ENCODE data around the gene CNDP1. TPM values are rescaled to one million over a fixed set of nuclear protein-coding genes. Genes with fewer than 3 reads are reported as not detected.
A peak's percentile ranks its signal among the peaks of the same experiment; 100 is the strongest.

CNDP1 gene
- polyA plus RNA-seq, 1 donor from 2014 or later = 2.1 TPM

DNA sequence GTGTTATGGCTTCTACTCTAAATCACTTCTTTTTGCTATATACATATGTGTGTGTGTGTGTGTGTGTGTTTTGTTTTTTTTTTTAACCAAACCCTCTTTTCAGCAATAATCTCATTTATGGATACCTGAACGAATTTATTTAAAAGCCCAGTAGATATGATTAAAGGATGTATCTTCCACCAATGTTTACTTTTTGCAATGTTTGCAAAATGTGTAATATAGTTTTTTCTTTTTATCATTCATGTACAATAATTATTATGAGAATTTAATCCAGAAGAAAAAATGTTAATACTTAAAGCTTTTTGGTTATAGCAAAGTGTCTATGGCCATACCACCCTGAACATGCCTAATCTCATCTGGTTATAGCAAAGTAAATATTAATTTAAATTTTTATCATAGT, 39.8 kb upstream of the CNDP1 start:
- H3K9me3 ChIP-seq (ENCODE audit: low read length) = no peaks in the 10 kb centered on the region
- no peaks in the 10 kb centered on the region for H3K36me3 ChIP-seq (ENCODE audit: insufficient read depth, low read length)
- no peaks in the 10 kb centered on the region for H3F3A ChIP-seq (ENCODE audit: insufficient read depth, low read length, poor library complexity, severe bottlenecking)
- H3K27me3 ChIP-seq (ENCODE audit: insufficient read depth, low read depth, low read length) = no peaks in the 10 kb centered on the region
- peaks cover 21% of the 10 kb centered on the region for H3K79me2 ChIP-seq (replicated peaks; ENCODE audit: insufficient read depth, low read length)
- TF ChIP-seq POLR2AphosphoS5 (IDR thresholded peaks at IDR 0.05) (no peak), EZH2 (IDR thresholded peaks at IDR 0.05; ENCODE audit: borderline replicate concordance, insufficient read depth, low read length, poor library complexity, severe bottlenecking) (no peak), SMC3 (conservative IDR thresholded peaks at IDR 0.05; ENCODE audit: poor library complexity) (no peak), EP300 (conservative IDR thresholded peaks at IDR 0.05; ENCODE audit: poor library complexity, severe bottlenecking) (no peak), MXI1 (conservative IDR thresholded peaks at IDR 0.05; ENCODE audit: poor library complexity, severe bottlenecking) (no peak), TAF1 (IDR thresholded peaks at IDR 0.05; ENCODE audit: low read depth) (no peak), RAD21 (conservative IDR thresholded peaks at IDR 0.05) (no peak)
- TF ChIP-seq, protein P1, sequence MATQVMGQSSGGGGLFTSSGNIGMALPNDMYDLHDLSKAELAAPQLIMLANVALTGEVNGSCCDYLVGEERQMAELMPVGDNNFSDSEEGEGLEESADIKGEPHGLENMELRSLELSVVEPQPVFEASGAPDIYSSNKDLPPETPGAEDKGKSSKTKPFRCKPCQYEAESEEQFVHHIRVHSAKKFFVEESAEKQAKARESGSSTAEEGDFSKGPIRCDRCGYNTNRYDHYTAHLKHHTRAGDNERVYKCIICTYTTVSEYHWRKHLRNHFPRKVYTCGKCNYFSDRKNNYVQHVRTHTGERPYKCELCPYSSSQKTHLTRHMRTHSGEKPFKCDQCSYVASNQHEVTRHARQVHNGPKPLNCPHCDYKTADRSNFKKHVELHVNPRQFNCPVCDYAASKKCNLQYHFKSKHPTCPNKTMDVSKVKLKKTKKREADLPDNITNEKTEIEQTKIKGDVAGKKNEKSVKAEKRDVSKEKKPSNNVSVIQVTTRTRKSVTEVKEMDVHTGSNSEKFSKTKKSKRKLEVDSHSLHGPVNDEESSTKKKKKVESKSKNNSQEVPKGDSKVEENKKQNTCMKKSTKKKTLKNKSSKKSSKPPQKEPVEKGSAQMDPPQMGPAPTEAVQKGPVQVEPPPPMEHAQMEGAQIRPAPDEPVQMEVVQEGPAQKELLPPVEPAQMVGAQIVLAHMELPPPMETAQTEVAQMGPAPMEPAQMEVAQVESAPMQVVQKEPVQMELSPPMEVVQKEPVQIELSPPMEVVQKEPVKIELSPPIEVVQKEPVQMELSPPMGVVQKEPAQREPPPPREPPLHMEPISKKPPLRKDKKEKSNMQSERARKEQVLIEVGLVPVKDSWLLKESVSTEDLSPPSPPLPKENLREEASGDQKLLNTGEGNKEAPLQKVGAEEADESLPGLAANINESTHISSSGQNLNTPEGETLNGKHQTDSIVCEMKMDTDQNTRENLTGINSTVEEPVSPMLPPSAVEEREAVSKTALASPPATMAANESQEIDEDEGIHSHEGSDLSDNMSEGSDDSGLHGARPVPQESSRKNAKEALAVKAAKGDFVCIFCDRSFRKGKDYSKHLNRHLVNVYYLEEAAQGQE (IDR thresholded peaks at IDR 0.05; ENCODE audit: borderline replicate concordance) = no peak
- TF ChIP-seq, protein P2, sequence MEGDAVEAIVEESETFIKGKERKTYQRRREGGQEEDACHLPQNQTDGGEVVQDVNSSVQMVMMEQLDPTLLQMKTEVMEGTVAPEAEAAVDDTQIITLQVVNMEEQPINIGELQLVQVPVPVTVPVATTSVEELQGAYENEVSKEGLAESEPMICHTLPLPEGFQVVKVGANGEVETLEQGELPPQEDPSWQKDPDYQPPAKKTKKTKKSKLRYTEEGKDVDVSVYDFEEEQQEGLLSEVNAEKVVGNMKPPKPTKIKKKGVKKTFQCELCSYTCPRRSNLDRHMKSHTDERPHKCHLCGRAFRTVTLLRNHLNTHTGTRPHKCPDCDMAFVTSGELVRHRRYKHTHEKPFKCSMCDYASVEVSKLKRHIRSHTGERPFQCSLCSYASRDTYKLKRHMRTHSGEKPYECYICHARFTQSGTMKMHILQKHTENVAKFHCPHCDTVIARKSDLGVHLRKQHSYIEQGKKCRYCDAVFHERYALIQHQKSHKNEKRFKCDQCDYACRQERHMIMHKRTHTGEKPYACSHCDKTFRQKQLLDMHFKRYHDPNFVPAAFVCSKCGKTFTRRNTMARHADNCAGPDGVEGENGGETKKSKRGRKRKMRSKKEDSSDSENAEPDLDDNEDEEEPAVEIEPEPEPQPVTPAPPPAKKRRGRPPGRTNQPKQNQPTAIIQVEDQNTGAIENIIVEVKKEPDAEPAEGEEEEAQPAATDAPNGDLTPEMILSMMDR (IDR thresholded peaks at IDR 0.05; ENCODE audit: poor library complexity, severe bottlenecking) = no peak
- H3K4me3 ChIP-seq (ENCODE audit: low read length) = no peak overlapping the region
- no peak overlapping the region for H3K9ac ChIP-seq (ENCODE audit: low read length)
- H2AFZ ChIP-seq (ENCODE audit: low read depth, low read length) = no peak overlapping the region
- no peak overlapping the region for H3K27ac ChIP-seq (ENCODE audit: low read length)
- H3K4me2 ChIP-seq (ENCODE audit: low read length) = no peak overlapping the region
- H3K9me2 ChIP-seq (ENCODE audit: insufficient read depth, low read length) = no peaks in the 10 kb centered on the region
- no peaks in the 10 kb centered on the region for H4K20me1 ChIP-seq (ENCODE audit: insufficient read depth)

DNA sequence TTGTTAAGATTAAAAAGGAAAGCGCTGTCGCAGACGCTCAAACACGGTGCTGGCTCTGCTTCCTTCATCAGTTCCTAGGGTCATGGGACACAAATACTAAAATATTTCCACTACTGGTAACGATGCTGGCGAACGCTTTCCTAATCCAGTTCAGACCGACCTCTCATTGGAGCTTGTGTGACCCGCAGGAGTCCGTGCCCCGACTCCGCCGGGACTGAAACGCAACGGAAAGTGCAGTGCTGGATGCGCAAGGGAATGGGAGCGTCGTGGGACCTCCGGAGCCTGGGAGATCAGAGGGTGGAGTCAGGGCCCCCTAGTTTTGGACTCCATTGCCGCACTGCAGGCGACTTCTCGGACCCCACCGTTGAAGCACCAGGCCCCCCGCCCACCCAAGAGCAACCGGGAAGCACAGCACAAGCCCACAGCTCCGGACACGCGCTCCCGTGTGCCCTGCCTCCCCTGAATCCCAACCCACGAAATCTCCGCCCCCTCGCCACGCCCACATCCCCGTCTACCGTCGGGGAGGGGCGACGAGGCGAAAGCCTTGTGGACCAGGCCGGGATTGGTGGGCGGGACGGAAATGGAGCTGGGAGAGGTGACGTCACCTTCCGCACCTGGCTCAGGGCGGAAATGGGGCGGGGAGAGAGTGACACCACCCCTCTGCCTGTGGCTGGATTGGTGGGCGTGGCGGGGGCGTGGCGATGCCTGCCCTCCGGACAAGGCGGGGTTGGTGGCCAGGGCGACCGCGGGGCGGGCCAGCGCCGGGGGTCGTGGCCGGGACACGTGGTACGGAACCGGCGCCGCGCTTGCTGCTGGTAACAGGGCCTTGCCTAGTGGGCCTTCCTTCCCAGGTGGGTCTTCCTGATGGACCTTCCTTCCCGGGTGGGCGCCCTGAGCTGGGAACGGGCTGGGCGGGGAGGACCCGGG, 38.5 kb upstream of the CNDP1 start, which contains the start of gene CNDP2:
Gene CNDP2 (plus strand): TSS at position 783 of the 927 bp plus-strand sequence. CDS start 3,611 bp downstream, outside the sequence.
- peak within 1 kb of the TSS; percentile 75 for H3K27ac ChIP-seq (ENCODE audit: low read length)
- TF ChIP-seq POLR2AphosphoS5 (IDR thresholded peaks at IDR 0.05) = peak; percentile 66
- peak; percentile 60 for TF ChIP-seq TAF1 (IDR thresholded peaks at IDR 0.05; ENCODE audit: low read depth)
- TF ChIP-seq SMC3 (conservative IDR thresholded peaks at IDR 0.05; ENCODE audit: poor library complexity) = no peak
- TF ChIP-seq, protein P1 (IDR thresholded peaks at IDR 0.05; ENCODE audit: borderline replicate concordance) = no peak
- TF ChIP-seq, protein P2 (IDR thresholded peaks at IDR 0.05; ENCODE audit: poor library complexity, severe bottlenecking) = no peak
- no peak for TF ChIP-seq RAD21 (conservative IDR thresholded peaks at IDR 0.05)
- no peak for TF ChIP-seq EZH2 (IDR thresholded peaks at IDR 0.05; ENCODE audit: borderline replicate concordance, insufficient read depth, low read length, poor library complexity, severe bottlenecking)
- TF ChIP-seq EP300 (conservative IDR thresholded peaks at IDR 0.05; ENCODE audit: poor library complexity, severe bottlenecking) = peak; percentile 31
- peak; percentile 93 for TF ChIP-seq MXI1 (conservative IDR thresholded peaks at IDR 0.05; ENCODE audit: poor library complexity, severe bottlenecking)
- peak within 1 kb of the TSS; percentile 91 for H2AFZ ChIP-seq (ENCODE audit: low read depth, low read length)
- H3K9me2 ChIP-seq (ENCODE audit: insufficient read depth, low read length) = no peaks in the 10 kb centered on the region
- H3F3A ChIP-seq (ENCODE audit: insufficient read depth, low read length, poor library complexity, severe bottlenecking) = no peaks in the 10 kb centered on the region
- peaks cover 21% of the 10 kb centered on the region for H3K79me2 ChIP-seq (replicated peaks; ENCODE audit: insufficient read depth, low read length)
- no peaks in the 10 kb centered on the region for H3K36me3 ChIP-seq (ENCODE audit: insufficient read depth, low read length)
- peak within 1 kb of the TSS; percentile 98 for H3K4me2 ChIP-seq (ENCODE audit: low read length)
- H4K20me1 ChIP-seq (ENCODE audit: insufficient read depth) = no peaks in the 10 kb centered on the region
- no peaks in the 10 kb centered on the region for H3K27me3 ChIP-seq (ENCODE audit: insufficient read depth, low read depth, low read length)
- no peaks in the 10 kb centered on the region for H3K9me3 ChIP-seq (ENCODE audit: low read length)
- H3K4me3 ChIP-seq (ENCODE audit: low read length) = peak within 1 kb of the TSS; percentile 100
- H3K9ac ChIP-seq (ENCODE audit: low read length) = peak within 1 kb of the TSS; percentile 94
